ENCODE results near the gene EDNRB.

The EDNRB gene

GRCh38 chr13:77908531-77908930, 10.1 kb downstream of the EDNRB start:
- no peaks in the 10 kb centered on the region for H3K79me2 ChIP-seq (ENCODE audit: low read length)
- H3K36me3 ChIP-seq (replicated peaks; ENCODE audit: insufficient read depth, low read length), result no peaks in the 10 kb centered on the region
- no peaks in the 10 kb centered on the region for H4K20me1 ChIP-seq (ENCODE audit: insufficient read depth, low read length)
- H3K9ac ChIP-seq (ENCODE audit: low read length), result no peak overlapping the region
- no peaks in the 10 kb centered on the region for H3K4me1 ChIP-seq (ENCODE audit: low read length)
- H3K27me3 ChIP-seq (replicated peaks; ENCODE audit: insufficient read depth, low read length), result no peaks in the 10 kb centered on the region
- no peaks in the 10 kb centered on the region for H3K9me2 ChIP-seq (replicated peaks; ENCODE audit: insufficient read depth, low read length)
- no peaks in the 10 kb centered on the region for H3K9me3 ChIP-seq (replicated peaks; ENCODE audit: insufficient read depth, low read length)
- no peak overlapping the region for H3K4me2 ChIP-seq (ENCODE audit: low read depth, low read length)
- TF ChIP-seq EZH2phosphoT487 (IDR thresholded peaks at IDR 0.05; ENCODE audit: low read length), result no peak
- TF ChIP-seq EZH2 (optimal IDR thresholded peaks at IDR 0.05; ENCODE audit: low read depth, low read length), result no peak
- TF ChIP-seq CTCF (IDR thresholded peaks at IDR 0.05; ENCODE audit: low read length), result no peak
- no peaks in the 10 kb centered on the region for H3F3A ChIP-seq (ENCODE audit: insufficient read depth, low read length)
- H3K4me3 ChIP-seq (ENCODE audit: low read length), result no peak overlapping the region
- DNase-seq, result no peak
- no peak overlapping the region for H3K27ac ChIP-seq (ENCODE audit: low read length)
- H2AFZ ChIP-seq (ENCODE audit: low read length), result no peak overlapping the region

- Histone ChIP-seq H3F3A (ENCODE audit: insufficient read depth, low read length) (no peaks in the 10 kb centered on the region), H3K4me2 (ENCODE audit: low read depth, low read length) (no peak overlapping the region), H3K27me3 (replicated peaks; ENCODE audit: insufficient read depth, low read length) (no peaks in the 10 kb centered on the region), H3K9ac (ENCODE audit: low read length) (no peak overlapping the region), H3K9me3 (replicated peaks; ENCODE audit: insufficient read depth, low read length) (no peaks in the 10 kb centered on the region), H3K4me1 (ENCODE audit: low read length) (no peaks in the 10 kb centered on the region), H3K79me2 (ENCODE audit: low read length) (no peaks in the 10 kb centered on the region), H3K27ac (ENCODE audit: low read length) (no peak overlapping the region), H3K36me3 (replicated peaks; ENCODE audit: insufficient read depth, low read length) (no peaks in the 10 kb centered on the region), H3K9me2 (replicated peaks; ENCODE audit: insufficient read depth, low read length) (no peaks in the 10 kb centered on the region), H4K20me1 (ENCODE audit: insufficient read depth, low read length) (no peaks in the 10 kb centered on the region), H3K4me3 (ENCODE audit: low read length) (no peak overlapping the region), H2AFZ (ENCODE audit: low read length) (no peak overlapping the region)
- DNase-seq, result no peak
- TF ChIP-seq EZH2phosphoT487 (IDR thresholded peaks at IDR 0.05; ENCODE audit: low read length) (no peak), CTCF (IDR thresholded peaks at IDR 0.05; ENCODE audit: low read length) (no peak), EZH2 (optimal IDR thresholded peaks at IDR 0.05; ENCODE audit: low read depth, low read length) (no peak)
Observed at GRCh38 chr13:77907666-77908341, 10.8 kb downstream of the EDNRB start.

- TF ChIP-seq EZH2phosphoT487 (IDR thresholded peaks at IDR 0.05; ENCODE audit: low read length) (no peak), CTCF (IDR thresholded peaks at IDR 0.05; ENCODE audit: low read length) (no peak), EZH2 (optimal IDR thresholded peaks at IDR 0.05; ENCODE audit: low read depth, low read length) (no peak)
- H3K9ac ChIP-seq (ENCODE audit: low read length), result no peak overlapping the region
- no peaks in the 10 kb centered on the region for H3K9me2 ChIP-seq (replicated peaks; ENCODE audit: insufficient read depth, low read length)
- H3F3A ChIP-seq (ENCODE audit: insufficient read depth, low read length), result no peaks in the 10 kb centered on the region
- H3K4me2 ChIP-seq (ENCODE audit: low read depth, low read length), result no peak overlapping the region
- no peak for DNase-seq
- no peak overlapping the region for H3K27ac ChIP-seq (ENCODE audit: low read length)
- no peaks in the 10 kb centered on the region for H4K20me1 ChIP-seq (ENCODE audit: insufficient read depth, low read length)
- H3K9me3 ChIP-seq (replicated peaks; ENCODE audit: insufficient read depth, low read length), result no peaks in the 10 kb centered on the region
- H3K4me3 ChIP-seq (ENCODE audit: low read length), result no peak overlapping the region
- H3K4me1 ChIP-seq (ENCODE audit: low read length), result no peaks in the 10 kb centered on the region
- H2AFZ ChIP-seq (ENCODE audit: low read length), result no peak overlapping the region
- H3K36me3 ChIP-seq (replicated peaks; ENCODE audit: insufficient read depth, low read length), result no peaks in the 10 kb centered on the region
- no peaks in the 10 kb centered on the region for H3K79me2 ChIP-seq (ENCODE audit: low read length)
- no peaks in the 10 kb centered on the region for H3K27me3 ChIP-seq (replicated peaks; ENCODE audit: insufficient read depth, low read length)
Observed at GRCh38 chr13:77904031-77904430, 14.6 kb downstream of the EDNRB start.

Data from MM.1S (cell line).